Measurements from ENCODE around the gene FCN1.
A peak's percentile ranks its signal among the peaks of the same experiment; 100 is the strongest.

Gene FCN1

GRCh38 chr9:134936346-134937163 is 18.8 kb upstream of the FCN1 start:
- DNase-seq, result no peak

DNA sequence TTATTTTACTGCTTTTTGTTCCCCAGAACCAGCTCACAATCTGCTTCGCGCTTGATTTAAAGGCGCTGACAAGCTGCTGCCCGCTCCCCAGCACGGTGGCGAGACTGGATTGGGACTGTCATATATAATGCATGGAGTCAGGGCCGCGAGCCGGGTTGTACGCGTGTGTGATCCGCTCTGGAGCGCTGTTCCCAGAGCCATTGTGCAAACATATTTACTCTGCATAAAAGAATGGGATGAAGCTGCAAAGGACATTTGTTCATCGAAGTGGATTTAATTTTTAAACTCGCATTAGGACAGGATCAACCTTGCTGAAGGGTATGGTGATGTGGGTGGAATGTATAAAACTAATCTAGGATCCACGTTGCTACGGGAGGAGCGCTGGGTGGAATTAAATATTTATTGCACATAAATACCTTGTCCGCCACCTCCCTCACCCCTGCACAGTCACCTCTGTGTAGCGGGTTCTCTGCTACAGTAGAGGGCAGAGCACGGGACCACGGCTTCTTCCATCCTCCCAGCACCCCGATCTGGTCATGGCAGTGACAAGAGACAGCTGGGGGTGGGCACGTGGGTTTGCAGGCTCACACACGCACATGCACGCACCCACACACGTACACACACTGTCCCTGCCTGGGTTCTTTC is 18.1 kb upstream of the FCN1 start:
- peak in 1 of 2 experiments; percentile 5 for DNase-seq

DNA sequence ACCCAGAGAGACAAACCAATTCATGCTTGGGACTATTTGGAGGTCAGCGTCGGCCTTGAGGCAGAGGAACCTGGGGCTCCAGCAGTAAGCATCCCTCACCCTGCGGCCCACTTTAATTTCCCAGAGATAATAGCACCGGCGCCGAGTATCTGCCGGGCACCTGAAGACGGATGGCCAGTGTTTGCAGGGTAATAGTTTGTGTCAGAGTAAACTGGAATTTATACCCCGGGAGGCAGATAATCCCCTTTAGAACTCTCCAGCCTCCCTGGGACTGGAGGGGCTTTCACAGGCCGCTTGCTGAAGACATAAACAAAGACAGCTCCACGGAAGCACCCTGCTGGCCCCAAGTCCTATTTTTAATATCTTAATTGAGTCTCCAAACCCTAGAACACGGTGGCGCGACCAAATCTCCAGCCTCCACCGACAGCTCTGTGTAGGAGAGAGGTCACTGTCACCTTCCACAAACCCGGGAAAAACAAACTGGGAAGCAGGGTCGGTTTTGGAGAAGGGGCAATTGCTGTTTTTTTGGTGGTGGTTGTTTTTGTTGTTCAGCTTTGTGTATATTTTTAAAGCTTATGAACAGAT is 17.4 kb upstream of the FCN1 start:
- DNase-seq, result no peak

DNA sequence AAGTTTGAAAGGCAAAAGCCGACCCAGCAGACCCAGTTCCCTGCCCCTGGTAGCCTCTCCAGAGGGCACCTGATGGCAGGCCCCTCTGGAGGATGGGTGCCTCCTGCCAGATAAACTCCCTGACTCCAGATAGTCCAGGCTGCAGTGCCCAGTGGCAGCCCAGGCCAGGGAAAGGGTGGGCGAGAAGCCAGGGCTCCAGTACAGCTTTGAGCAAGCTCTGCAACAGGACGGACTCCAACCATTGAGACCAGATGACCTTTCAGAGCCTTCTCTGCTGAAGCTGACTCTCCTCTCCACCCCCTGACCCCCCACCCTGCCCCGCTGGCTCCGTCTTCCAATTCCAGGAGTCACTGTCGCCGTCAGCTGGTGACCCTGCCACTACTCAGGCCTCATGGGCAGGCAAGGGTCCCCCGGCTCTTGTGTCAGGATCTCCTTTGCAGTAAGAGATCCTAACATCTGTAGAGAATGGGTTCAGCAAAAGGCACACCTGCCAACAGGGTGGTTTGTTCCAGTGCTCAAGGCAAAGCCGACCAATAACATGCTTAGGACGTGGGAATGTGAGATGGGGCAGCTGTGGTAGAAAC is 15.5 kb upstream of the FCN1 start:
- no peak for DNase-seq

GRCh38 chr9:134932606-134933005 is 14.9 kb upstream of the FCN1 start:
- no peak for DNase-seq

DNA sequence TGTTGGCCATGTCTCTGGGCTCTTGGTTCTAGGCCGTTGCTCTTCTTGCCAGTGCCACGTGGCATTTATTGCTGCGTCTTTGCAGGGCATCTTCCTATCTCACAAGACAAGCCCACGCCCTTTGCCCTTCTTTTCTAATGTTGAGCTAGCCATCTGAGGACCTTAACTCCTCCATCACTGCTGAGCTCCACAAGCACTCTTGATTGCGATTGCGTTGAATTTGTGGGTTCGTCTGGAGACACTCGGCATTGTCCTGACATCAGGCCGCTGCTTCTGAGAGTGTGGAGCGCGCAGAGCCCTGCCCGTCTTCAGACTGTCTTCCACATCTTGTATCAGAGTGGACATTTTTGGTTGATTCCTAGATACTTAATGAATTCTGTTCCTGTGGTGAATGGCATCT is 14.5 kb upstream of the FCN1 start:
- no peak for DNase-seq

- DNase-seq, result no peak
Measured at GRCh38 chr9:134930398-134930797, 12.7 kb upstream of the FCN1 start.

DNA sequence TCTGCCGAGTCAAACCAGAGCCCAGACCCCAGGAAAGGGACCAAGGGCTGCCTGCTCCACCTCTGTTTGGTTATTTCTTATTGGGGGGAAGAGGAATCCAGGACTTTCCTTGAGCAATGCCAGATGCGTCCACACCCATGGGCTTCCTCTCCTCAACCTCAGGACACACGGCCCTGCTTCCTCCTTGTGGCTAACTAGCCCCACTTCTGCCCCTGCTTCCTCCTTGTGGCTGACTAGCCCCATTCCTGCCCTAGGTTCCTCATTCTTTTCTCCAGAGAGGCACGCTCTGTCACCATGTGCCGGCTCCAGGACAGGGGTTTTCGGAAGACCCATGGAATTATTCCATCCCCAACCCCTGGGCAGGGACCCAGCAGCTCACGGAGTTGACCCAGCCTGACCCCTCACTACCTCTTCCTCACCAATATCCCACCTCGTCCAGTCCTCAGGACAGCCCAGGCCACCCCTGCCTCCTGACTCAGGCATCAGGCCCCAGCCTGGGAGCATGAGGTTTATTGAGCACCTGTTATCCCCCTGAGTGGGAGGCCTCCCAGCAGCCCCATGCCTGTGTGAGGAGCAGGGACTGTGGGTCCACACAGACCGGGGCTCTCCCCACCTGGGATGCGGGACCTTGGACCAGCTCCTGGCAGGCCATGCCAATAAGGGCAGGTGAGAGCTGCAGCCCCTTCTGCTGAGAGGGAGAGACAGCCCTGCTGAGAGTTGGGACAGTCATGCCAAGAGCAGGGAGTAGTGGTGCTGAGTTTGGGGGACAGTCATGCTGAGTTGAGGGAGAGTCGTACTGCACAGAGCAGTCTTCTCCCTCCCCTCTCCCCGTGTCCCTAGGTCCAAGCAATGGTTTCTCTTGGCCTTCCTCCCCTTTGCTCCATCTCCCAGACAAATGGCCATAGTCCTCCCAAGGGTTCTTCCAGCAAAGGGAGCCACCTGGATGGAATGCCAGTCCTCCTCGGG is 11.8 kb upstream of the FCN1 start:
- DNase-seq, result no peak

GRCh38 chr9:134928436-134929192 is 10.9 kb upstream of the FCN1 start:
- no peak for DNase-seq

DNA sequence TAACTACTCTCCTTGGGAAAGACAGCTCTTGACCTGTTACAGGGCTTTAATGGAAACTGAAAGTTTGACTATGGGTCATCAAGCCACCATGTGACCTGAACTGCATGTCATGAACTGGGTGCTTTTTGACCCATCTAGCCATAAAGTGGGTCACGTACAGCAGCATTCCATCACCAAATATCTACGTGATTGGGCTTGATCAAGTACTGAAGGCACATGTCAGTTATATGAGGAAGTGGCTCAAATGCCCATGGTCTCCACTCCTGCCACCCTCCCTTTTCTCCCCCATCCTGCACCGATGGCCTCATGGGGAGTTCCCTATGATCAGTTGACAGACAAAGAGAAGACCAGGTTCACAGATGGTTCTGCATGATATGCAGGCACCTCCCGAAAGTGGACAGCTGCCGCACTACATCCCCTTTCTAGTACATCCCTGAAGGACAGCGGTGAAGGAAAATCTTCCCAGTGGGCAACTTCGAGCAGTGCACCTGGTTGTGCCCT is 7.3 kb upstream of the FCN1 start:
- no peak for DNase-seq

GRCh38 chr9:134923466-134923865 is 5.8 kb upstream of the FCN1 start:
- DNase-seq, result no peak

- DNase-seq, result no peak
Measured at GRCh38 chr9:134922932-134923240, 5.2 kb upstream of the FCN1 start.

- no peak for DNase-seq
Measured at GRCh38 chr9:134922066-134922931, 4.6 kb upstream of the FCN1 start.

GRCh38 chr9:134919303-134919702 is 1.6 kb upstream of the FCN1 start:
- no peak for DNase-seq

DNA sequence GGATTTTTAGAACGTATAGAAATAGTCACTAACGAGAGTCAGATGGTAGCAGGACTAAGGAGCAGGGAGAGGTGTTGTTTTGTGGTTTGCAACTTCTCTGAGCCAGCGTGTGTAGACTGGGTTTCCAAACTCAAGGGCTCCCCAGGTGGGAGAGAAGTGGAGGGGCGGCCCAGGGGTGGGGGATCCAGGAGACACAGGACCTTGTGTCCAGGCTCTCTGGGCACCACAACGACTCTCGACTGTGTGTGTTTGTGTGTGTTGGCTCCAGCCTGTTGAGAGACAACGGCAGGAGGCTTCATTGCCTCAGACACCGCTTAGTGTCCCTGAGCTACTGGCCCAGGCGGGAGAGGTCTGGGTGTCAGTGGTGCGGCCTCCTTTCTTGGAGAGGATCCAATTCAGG is 934 bp upstream of the FCN1 start:
- DNase-seq, result no peak

GRCh38 chr9:134916161-134916665 is 1.5 kb downstream of the FCN1 start:
- DNase-seq, result no peak

GRCh38 chr9:134915046-134915985 is 2.4 kb downstream of the FCN1 start:
- DNase-seq, result no peak

DNA sequence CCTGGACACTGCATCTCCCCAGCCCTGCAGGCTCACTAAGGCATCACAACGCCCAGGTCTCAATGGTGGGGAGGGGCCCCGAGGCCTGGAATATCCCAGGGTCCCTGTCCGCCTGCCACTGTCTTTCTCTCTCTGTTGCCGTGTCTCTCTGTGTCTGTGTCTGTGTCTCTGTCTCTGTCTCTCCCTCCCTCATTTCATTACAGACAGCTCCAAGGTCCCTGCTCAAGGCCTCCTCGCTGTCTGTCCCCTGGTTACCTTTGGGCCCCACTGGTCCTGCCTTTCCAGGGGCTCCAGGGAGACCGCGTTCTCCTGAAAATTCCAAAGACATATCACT is 3.2 kb downstream of the FCN1 start:
- DNase-seq, result no peak

DNA sequence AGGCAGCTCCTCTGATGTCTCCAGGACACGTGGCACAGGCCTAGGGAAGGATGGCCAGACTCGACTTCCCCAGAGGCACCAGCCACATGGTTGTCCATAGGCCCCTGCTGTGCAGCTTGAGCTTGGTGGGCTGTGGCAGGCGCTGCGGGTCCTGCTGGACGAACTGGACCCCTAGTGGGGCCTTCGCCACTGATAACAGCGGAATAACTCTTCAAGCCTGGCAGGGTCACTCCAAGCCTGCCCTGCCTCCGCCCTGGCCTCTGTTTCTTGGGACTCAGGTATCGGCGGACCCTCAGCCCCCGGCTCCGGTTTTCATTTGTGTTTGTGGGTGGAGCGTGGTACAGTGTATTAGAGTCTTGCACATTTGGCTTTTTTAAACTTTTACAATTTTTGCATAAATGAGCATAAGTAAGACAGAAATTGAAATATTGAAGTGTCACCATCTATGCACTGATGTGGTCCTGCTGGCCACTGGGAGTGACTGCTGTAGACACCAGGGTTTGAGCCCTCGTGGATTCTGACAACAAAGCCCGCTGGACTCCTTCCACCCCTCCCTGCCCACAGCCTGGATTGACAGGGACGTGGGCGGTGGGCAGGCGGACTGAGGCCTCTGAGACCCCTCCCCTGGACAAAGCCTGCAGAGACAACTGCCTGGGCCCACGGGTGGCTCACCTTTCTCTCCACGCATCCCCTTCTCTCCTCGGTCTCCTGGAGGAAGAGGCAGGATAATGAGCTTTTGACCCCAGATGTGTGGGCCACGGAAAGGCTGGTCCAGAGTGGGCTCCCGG is 3.8 kb downstream of the FCN1 start:
- no peak for DNase-seq
